GM18508 (cell line): ENCODE results near the gene DLG2.
"Not testable (repeated sequence)": the region's sequence is repeated elsewhere in the genome, so short reads cannot be mapped to it uniquely, and the experiment has no call there.

Experiments
- ATAC-seq: cut with Tn5 transposase; IDR thresholded peaks from one replicate; pipeline ENCODE4 v1.9.1; 2021; ENCODE audit warnings: moderate number of reproducible peaks; ENCODE audit not compliant: insufficient read depth, unreplicated experiment

DLG2 gene

DNA sequence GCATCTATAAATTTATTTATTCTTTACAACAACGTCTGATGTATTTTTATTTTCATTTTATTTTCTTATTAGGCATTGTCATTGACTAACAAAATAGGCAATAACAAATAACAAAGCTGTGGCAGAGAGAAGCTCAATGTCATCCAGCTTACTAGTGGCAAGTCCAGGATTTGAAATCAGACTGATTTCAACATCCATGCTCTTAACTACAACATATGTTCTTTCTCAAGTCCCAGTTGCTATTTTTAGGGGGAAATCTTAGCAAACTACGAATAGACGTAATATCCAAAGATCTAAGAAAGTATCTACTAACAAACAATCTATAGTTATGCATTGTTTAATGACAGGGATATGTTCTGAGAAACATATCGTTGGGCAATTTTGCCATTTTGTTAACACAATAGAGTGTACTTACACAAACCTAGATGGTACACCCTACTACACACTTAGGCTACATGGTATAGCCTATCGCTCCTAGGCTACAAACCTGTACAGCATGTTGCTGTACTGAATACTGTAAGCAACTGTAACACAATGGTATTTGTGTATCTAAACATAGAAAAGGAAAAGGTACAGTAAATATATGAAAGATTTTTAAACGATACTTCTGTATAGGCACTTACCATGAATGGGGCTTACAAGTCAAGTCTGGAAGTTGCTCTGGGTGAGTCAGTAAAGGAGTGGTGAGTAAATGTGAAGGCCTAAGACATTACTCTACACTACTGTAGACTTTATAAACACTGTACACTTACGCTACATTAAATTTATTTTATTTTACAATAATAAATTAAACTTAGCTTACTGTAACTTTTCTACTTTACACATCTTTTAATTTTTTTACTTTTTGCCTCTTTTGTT, 151.3 kb downstream of the DLG2 start:
- ATAC-seq = no peak

DNA sequence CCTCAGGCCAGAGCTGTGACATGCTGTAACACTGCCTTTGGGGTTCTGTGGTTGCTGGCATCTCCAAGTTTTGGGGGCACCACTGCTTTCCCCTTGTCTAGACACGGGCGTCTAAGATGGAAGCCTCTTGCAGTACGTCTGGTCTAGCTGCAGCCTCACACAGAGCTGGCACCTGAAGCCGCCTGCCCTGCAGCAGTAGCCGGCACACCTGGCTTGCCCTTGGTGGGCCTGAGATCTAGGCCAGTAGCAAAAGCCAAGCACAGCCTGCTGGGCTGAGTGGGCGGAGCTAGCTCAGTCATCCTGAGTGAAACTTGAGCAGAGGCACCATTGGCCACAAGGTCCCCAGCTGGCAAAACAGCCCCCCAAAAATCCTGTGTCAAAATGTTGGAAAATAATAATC, 154.2 kb downstream of the DLG2 start:
- ATAC-seq = no peak

DNA sequence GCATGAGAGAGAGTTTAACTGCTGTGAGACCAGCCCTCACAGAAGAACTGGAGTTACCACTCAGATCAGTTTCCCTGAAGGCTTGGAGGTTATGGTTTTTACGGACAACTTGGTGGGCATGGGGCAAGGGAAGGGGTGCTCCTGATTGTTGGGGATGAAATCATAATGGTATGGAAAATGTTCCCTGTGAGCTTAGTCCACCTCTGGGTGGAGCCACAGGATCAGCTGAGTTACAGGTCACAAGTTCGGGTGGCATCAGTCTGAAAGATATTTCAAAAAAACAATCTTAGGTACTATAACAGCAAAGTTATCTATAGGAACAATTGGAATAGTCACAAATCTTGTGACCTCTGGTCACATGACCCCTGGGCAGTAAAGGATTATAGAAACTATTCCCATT, 162.9 kb downstream of the DLG2 start:
- ATAC-seq = no peak

DNA sequence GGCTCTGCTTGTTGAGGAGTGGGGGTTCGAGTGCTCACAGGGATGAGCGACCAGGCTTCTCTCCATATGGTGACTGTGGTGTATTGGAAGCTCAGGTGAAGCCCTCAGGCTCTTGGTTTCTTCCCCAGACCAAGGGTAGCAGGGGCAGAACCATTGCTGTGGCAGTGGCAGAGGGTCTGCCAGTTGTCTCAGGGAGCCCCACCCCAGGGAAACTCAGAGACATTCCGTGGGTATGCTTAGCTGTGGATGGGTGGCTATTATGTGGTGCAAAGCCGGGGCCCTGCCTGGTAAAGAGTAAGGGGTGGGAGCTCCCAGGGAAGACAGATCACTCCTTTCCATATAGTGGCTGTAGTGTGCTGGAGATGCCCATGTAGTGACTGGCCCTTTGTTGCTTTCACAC, 167.8 kb downstream of the DLG2 start:
- no peak for ATAC-seq

DNA sequence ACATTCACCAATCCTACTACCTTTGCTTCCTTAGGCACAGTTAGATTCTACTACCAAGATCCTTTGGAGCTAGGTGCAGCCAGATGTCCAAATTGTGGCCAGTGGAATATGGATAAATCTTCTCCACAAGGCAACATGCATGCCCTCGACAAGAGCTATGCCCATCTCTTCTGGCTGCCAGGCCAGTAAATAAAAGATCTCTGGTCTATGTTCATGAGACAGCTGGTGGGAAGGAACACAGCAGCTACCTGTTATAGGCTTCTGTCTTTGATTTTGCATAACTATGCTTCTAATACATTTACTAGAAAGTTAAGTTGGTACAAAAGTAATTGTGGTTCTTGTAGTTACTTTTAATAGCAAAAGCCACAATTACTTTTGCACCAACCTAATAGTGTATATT, 182.7 kb downstream of the DLG2 start:
- no peak for ATAC-seq

DNA sequence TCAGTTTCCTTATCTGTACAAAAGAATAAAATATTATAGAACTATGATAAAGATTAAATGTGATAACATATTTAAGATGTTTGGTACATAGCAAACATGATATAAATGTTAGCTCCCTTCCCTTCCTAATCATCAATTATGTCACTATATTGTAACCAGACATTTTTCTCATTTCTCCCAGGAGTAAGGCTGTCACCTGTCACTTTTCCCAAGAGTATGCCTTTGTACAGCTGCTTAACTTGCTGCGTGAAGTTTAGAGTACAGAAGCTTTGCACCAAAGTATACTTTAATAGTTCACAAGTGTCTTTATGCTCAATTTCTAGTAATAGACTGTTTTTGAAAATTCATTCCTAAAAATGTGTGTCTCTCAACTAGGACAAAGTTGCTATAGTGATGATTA, 186.9 kb downstream of the DLG2 start:
- ATAC-seq = no peak

DNA sequence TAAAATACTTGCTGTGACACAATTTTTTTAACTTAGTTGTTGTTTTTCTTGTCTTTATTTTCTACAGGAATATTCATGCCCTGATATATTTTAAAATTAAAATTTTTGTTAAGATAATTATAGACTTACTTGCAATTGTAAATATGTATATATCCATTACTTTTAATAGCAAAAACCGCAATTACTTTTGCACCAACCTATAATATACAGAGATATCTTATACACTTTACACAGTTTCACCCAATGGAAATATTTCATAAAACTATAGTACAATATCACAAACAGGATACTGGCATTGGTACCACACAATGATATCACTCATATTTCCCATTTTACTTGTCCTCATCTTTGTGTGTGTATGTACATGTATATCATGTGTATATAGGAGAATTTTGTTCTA, 188.8 kb downstream of the DLG2 start:
- no peak for ATAC-seq

DNA sequence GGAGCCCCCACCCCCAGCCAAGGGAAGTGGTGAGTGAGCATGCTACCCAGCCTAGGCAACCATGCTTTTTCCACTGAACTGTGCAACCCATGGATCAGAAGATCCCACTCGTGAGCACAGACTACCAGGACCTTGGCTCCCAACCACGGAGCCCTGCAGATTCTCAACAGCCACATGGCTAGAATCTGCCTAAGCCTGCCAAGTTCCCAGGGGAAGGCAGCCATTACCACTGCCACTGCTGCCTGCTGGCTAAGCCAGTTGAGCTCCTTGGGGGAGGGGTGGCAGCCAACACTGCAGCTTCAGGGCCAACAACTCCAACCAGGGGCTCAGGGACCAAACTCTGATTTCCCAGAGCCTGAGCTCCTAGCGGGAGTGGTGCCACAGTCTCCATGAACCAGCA, 195.8 kb downstream of the DLG2 start:
- no peak for ATAC-seq

DNA sequence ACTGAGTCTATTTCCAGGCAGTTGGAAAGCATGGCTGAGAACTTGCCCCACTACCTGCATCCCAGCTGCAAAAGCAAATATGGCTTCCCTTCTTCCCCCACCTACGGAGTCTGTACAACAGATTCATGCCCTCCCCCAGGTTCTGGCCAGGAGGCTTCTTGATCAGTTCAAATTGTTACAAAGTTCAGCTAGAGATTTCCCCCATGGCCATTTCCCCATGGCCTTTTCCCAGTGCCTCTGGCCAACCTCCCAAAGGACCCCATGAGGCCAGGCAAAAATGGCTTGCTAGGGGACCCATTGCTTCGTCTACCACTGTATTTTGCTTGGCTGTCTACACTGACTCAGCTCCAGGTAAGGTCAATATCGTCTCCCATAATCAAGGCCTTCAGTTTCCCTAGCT, 203.3 kb downstream of the DLG2 start:
- no peak for ATAC-seq

DNA sequence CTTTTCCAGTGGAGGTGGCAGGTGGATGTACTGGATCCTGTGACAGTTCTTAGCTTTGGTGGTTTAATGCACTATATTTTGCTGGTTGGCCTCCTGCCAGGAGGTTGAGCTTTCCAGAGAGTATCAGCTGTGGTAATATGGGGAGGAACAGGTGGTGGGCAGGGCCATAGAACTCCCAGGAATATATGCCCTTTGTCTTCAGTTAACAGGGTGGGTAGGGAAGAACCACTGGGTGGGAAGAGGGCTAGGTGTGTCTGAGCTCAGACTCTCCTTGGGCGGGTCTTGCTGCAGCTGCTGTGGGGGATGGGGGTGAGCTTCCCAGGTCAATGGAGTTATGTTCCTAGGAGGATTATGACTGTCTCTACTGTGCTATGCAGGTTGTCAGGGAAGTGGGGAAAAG, 203.8 kb downstream of the DLG2 start:
- ATAC-seq = no peak

DNA sequence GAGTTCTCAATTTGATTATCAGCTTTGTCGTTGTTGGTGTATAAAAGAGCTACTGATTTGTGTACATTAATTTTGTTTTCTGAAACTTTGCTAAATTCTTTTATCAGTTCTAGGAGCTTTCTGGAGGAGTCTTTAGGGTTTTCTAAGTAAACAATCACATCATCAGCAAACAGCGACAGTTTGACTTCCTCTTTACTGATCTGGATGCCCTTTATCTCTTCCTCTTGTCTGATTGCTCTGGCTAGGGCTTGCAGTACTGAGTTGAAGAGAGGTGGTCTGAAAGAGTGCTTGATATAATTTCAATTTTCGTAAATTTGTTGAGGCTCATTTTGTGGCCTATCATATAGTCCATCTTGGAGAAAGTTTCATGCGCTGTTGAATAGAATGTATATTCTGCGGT, 213.0 kb downstream of the DLG2 start:
- ATAC-seq = no peak

DNA sequence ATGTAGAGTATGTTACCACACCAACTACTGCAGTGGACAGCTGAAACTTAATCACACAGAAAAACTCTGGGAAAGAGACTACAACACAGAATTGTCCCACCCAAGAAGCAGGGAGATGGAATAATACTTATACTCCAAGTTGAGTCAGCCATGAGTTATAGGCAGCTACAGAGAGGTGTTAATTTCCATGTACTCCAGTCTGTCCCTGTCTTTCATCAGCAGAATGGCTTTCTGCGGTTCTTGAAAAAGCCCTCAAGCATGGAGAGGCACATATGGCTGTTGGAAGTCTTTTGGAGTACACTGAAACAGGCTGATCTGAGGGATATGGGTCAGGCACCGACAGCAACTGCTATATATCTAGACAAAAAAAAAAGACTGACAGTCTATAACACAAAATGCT, 219.5 kb downstream of the DLG2 start:
- no peak for ATAC-seq

DNA sequence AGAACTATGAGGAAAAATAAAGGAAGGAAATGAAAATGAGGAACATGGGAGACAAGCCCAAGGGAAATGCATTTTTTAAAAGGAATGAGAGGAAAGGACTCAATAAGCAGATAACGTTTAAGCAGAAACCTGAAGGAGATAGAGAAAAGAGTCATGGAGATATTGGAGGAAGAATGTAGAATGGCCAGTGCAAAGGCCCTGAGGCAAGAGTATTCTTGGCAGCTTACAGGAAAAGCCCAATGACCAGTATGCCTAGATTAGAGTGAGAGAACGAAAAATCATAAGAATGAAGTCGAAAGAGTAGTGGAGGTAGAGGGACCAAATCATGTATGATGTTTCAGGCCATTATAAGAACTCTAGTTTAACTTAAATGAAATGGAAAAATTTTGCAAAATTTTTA, 220.3 kb downstream of the DLG2 start:
- ATAC-seq = no peak

DNA sequence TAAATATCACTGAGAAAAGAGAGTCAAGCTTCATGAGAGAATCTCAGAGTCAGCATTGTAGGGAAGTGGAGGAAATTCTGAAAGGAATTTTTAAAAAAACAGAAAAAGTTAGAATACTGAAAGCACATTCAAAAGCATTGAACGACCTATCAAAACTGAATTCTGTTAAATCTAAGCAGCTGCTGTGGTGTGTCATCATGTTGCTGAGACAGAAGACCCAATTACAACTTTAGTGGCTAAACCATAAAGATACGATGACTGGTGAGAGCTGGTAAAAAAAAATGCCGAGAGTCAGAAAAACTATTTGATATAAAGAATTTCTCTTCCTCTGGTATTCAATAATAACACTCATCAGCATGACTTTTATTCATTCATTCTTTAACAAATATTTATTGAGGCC, 220.8 kb downstream of the DLG2 start:
- no peak for ATAC-seq

DNA sequence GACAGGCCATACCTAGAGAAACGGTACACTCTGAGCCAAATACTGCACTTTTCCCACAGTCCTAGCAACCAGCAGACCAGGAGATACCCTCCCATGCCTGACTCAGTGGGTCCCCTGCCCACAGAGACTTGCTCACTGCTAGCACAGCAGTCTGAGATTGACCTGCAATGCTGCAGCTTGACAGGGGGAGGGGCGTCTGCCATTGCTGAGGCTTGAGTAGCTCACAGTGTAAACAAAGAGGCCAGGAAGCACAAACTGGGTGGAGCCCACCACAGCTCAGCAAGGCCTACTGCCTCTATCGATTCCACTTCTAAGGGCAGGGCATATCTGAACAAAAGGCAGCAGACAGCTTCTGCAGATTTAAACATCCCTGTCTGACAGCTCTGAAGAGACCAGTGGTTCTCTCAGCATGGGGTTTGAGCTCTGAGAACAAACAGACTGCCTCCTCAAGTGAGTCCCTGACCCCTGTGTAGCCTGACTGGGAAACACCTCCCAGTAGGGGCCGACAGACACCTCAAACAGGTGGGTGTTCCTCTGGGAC, 231.6 kb downstream of the DLG2 start:
- ATAC-seq = not testable (repeated sequence)

DNA sequence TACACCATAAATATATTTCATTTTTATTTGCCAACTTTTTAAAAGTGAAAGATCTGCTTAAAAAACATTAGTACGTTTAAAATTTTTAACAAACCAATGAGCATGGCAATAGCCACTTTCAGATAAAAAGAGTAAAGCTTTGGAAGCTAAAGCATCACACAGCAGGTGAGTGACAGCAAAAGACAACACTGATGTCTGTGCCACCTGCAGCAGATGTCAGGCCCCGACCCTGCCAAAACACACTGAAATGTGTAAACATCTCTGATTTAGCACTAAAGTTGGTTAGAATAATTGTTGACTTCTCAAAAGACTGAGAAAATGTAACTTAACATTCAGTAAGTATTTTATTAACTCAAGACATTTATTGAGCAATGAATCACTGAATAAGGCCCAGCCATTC, 232.9 kb downstream of the DLG2 start:
- ATAC-seq = no peak

DNA sequence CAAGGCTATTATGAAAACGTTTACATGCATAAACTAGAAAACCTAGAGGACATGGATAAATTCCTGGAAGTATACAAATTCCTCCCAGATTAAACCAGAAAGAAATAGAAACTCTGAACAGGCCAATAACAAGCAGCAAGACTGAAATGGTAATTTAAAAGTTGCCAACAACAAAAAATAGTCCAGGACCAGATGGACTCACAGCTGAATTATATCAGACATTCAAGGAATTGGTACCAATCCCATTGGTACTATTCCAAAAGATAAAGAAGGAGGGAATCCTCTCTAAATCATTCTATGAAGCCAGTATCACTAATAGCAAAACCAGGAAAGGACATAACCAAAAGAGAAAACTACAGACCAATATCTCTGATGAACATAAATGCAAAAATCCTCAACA, 236.0 kb downstream of the DLG2 start:
- no peak for ATAC-seq

DNA sequence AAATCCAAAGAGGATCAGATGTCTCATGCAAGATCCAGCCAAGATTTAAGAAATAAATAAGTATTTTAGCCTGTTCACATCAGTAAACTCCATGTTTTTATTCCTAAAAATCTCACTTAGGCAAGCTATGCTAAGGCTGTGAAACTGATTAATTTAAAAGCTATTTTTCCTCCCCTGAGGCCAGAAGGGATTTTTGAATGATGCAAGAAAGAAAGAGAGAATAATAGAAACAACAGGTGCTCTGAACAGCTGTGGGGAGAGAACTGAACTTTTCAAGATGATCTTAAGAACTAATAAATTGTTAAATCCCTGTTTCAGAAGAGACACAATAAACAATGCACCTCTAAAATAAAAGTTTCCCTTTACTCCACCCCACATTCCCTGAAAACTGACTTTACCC, 241.6 kb downstream of the DLG2 start:
- no peak for ATAC-seq

DNA sequence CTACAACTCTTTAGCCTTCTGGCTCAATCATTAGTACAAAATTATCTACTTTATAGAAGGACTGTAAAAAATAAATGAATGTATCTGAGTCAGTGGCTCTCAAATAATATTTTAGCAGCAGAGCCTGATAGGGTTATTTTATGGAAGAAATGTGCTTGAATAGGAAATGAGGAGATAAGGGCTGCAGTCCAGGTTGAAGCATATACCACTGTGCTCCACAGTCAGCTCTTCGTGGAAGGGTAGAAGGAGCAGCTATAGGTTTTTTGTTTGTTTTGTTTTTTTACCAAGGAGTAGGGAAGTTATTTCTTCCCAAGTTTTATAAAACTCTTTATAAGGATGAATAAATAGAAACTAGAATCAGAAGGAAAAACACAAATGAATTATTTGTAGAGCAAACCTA, 242.0 kb downstream of the DLG2 start:
- ATAC-seq = no peak

DNA sequence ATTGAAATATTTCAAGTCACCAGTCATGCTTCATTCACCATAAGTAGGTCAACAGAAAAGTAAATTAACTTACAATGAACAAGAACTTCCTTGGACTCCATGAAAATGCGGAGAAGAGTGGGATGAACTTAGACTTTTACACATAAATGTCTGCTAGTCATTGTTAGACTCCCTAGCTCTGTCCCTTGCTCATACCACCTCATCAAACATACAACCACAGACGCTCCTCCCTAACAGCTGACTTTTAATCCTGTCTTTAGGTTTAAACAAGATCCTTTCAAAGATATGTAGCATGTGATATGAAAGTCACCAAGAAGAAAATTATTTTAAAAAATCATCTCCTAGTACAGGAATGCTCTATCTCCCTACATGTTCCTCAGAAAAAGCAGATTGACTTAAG, 248.1 kb downstream of the DLG2 start:
- no peak for ATAC-seq

DNA sequence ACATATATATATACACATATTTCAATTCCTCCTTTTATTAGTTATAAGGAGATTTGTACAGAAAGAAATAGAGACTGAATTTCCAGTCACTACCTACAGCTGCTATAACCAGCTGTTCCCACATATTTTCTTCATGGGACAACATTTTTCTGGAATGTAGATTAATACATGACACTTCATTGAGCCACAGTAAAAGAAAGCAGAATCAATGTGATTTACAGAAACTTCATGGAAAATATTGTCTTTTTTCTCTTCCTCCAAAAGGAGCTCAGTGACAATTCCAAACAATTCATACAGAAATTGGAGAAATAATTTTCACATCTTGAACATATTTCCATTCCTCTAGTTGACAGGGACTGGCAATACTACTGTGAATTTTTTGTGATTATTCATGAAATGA, 249.2 kb downstream of the DLG2 start:
- ATAC-seq = no peak

DNA sequence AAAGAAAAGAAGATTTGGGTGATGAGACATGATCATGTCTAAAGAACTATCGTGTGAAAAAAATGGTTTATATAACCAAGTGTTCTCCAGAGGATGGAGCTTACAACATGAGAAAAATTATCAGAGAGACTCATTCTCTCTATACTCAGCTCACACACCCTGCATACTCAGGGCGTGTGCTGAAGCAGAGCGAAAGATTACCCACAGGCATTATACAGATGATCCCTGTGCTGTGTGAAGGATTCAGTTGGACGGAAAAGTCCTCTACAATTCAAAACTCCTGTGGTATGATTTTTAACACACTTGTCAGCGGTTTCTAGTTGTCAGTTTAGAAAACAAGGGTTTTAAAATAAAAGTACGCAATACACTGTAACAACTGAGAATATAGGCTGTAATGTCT, 267.3 kb downstream of the DLG2 start:
- ATAC-seq = no peak
